Measurements from ENCODE around the gene BDKRB1.
"Not testable (repeated sequence)": the region's sequence is repeated elsewhere in the genome, so short reads cannot be mapped to it uniquely, and the experiment has no call there.

BDKRB1 gene

DNA sequence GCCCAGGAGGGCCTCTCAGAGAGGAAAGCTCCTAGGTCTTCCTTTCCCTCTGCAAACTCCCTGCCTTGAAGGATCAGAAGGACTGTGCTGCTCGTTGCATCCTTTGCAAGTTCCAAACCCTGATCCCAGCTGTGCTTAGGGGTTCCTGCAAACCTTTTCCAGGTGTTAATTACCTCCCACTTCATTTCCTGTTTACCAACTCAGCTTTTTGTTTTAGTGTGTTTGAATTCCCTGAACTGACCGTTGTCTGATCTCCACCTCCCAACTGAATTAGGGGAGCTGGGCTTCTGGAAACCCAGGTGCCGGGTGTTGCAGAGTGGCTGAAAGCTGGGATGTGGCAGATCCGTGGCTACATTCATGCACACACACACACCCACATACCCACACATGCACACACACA is 20.6 kb upstream of the BDKRB1 start:
- DNase-seq (ENCODE audit: low read depth), result no peak

GRCh38 chr14:96237641-96238040 is 18.4 kb upstream of the BDKRB1 start:
- DNase-seq (ENCODE audit: low read depth), result no peak

DNA sequence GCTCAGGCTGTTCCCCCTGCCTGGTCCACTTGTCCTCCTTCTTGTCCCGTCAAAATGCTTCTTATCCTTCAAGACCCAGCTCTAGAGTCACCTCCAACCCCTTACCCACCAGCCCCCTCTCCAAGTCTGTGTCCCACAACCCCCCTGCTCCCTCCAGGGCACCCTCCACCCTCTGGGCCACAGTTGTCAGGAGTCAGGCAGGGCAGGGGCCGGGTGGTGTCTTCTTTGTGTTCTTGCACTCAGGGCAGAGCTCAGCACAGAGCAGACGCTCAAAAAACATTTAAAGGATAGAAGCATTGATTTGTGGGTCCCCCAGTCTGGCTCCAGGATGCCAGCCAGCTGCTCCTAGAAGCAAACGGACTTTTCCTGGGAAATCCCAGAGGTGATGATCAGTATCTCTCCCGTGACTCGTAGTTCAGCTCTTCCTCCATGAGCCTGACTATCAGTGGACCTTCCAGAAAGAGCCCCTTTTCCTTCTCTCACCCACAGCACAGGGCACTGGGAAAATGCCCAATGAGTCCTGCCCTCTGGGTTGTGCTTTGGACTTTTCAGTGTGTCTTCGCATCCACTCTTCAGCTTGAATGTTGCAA is 17.2 kb upstream of the BDKRB1 start:
- DNase-seq (ENCODE audit: low read depth), result no peak

- DNase-seq (ENCODE audit: low read depth), result no peak
Measured at GRCh38 chr14:96239711-96240141, 16.3 kb upstream of the BDKRB1 start.

DNA sequence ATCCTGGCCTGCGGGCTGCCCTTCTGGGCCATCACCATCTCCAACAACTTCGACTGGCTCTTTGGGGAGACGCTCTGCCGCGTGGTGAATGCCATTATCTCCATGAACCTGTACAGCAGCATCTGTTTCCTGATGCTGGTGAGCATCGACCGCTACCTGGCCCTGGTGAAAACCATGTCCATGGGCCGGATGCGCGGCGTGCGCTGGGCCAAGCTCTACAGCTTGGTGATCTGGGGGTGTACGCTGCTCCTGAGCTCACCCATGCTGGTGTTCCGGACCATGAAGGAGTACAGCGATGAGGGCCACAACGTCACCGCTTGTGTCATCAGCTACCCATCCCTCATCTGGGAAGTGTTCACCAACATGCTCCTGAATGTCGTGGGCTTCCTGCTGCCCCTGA is 15.4 kb upstream of the BDKRB1 start:
- DNase-seq (ENCODE audit: low read depth), result no peak

- DNase-seq (ENCODE audit: low read depth), result no peak
Measured at GRCh38 chr14:96242126-96242525, 13.9 kb upstream of the BDKRB1 start.

DNA sequence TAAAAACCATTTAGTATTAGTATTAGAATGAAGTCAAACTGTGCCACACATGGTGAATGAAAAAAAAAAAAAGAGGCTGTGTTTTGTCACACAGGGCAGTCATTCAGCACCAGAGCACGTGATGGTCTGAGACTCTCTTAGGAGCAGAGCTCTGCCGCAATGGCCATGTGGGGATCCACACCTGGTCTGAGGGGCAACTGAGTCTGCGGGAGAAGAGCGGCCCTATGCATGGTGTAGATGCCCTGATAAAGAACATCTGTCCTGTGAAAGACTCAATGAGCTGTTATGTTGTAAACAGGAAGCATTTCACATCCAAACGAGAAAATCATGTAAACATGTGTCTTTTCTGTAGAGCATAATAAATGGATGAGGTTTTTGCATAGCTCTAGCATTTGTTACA is 12.2 kb upstream of the BDKRB1 start:
- DNase-seq (ENCODE audit: low read depth), result no peak

- not testable (repeated sequence) for DNase-seq (ENCODE audit: low read depth)
Measured at GRCh38 chr14:96245074-96245473, 10.9 kb upstream of the BDKRB1 start.

DNA sequence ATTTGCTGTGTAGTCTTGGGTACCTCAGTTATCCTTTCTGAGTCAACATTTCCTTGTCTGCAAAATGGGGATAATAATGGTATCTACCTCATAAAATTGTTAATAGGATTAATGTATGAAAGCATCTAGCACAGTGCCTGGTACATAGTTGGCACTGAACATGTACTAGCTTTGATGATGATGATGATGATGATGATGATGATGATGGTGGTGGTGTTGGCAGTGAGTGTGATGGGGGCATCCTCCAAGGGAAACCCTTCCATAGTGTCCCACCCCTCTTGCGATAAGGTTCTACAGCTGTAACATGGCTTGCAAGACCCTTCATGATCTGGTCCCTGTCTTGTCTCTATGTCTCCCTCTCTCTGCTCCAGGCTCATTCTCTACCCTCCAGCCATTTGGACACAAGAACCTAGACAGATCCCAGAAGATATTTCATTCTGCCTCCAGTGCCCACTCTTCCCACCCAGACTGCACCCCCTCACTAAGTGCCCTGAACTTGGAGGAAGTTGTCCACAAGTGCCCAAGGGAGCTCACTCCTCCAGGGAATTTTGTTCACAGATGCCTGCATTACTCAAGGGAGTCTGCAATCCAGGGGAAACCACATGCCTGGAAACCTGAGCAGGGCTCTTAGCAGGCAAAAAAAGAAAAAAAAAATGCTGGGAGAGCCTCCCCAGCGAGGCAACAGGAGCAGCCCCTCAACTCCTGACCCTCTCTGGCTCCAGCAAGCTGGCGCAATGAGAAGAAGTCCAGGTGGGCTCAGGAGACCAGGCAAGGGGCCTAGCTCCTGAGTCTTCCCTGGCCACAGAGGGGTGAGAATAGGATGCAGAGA is 10.1 kb upstream of the BDKRB1 start:
- DNase-seq (ENCODE audit: low read depth), result no peak

DNA sequence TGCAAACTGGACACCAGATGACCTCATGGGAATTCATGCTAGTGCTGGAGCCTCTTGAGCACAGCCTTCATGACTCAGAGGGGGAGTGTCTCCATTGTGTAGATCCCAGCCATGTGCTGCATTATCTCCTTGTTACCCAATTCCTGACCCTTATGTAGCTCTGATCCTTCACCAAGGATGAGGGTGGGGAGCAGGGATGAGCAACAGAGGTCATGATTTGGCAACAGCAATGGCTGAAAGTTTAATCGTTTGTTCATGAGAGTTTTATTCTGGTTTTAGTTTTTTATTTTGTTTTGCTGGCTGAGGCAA is 9.5 kb upstream of the BDKRB1 start:
- no peak for DNase-seq (ENCODE audit: low read depth)

DNA sequence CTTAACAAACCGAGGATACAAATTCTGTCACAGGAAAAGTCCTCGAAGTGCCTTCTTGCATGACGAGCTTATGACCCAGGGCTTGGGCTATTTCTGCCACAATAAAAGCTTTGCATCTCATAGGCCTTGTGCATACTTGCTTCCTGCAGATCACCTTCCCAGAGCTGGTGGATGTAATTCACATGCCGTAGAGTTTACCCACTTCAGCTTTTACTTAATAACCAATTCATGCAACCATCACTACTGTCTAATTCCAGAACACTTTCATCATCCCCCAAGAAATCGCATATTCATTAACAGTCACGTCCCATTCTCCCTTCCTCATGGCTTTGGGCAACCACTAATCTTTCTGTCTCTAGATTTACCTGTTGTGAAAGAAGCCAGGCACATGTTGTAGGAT is 9.0 kb upstream of the BDKRB1 start:
- DNase-seq (ENCODE audit: low read depth), result no peak

GRCh38 chr14:96249029-96249428 is 7.0 kb upstream of the BDKRB1 start:
- DNase-seq (ENCODE audit: low read depth), result no peak

DNA sequence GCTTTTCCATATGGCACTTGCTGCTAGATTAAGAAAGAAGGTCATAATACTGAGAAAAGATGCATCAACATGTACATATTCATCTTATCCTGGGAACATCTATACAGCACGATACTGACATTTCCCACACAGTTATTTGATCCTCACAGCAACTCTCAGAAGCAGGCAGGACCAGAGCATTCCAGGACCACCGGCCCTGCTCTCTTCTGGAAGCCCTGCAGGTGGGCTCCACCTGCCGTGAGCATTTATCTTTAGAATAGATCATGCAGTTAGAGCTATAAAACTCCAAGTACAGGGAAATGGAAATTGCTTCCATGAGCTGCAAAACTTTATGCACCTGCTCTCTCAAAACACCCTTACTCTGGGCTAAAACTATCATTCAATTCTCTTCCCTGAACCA is 5.5 kb upstream of the BDKRB1 start:
- no peak for DNase-seq (ENCODE audit: low read depth)

GRCh38 chr14:96251656-96252155 is 4.3 kb upstream of the BDKRB1 start:
- no peak for DNase-seq (ENCODE audit: low read depth)

DNA sequence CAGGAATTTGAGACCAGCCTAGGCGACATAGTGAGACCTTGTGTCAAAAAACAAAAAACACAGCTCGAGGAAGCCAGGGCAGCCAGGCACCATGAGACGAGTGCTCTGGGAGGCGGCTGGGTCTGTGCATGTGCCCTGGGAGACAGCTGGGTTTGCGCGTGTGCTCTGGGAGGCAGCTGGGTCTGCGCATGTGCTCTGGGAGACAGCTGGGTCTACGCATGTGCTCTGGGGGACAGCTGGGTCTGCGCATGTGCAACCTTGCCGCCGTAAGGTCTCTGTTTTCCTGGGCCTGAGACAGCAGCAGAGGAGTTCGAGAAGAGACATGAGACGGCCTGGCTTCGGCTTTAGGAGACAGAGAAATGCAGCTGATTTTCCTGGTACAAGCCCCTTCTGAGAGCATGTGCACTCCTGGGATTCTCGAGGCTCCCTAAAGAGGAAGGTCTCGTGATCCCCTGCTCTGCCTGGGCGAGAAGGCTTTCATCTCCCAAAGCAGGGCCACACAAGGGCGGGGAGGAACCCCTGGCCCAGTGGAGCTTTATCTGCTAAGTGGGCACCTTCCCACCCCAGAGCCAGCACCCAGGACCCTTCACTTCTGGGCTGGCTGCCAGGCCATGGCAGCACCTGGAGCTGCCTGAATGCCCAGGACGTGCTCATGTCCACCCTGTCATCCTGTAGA is 3.5 kb upstream of the BDKRB1 start:
- DNase-seq (ENCODE audit: low read depth), result no peak

DNA sequence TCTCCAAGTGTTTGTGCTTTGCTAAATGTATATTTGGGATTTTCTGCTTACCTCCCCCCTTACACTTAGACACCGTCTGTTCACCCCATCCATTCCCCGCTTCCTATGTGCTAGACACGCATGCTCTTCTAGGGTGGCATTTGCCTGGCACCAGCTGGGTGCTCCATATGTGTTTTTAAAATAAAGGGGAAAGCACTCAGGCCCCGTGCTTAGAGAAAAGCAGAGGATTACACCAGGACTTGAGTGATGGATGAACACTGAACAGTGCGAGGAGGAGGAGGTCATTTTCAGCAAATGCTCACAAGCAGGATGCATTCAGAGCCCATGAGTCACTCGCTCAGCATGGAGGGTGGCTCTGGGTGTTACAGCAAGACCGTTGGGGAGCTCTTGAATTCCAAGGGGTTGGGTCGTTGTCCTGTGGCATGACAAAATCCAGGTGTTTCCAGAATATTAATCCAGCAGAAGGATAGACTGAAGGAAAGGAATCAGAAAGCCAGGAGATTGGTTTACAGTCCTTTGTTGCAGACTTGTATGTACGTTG is 2.9 kb upstream of the BDKRB1 start:
- no peak for DNase-seq (ENCODE audit: low read depth)

- DNase-seq (ENCODE audit: low read depth), result no peak
Measured at GRCh38 chr14:96254687-96255086, 1.3 kb upstream of the BDKRB1 start.

GRCh38 chr14:96256407-96256806 is 397 bp downstream of the BDKRB1 start:
- DNase-seq (ENCODE audit: low read depth), result no peak

- no peak for DNase-seq (ENCODE audit: low read depth)
Measured at GRCh38 chr14:96257056-96257455, 1.0 kb downstream of the BDKRB1 start.

GRCh38 chr14:96257900-96258299 is 1.9 kb downstream of the BDKRB1 start:
- DNase-seq (ENCODE audit: low read depth), result no peak

- DNase-seq (ENCODE audit: low read depth), result no peak
Measured at GRCh38 chr14:96260341-96260821, 4.4 kb downstream of the BDKRB1 start.

- DNase-seq (ENCODE audit: low read depth), result no peak
Measured at GRCh38 chr14:96261053-96261452, 5.0 kb downstream of the BDKRB1 start.
